BE2C (cell line): ENCODE measurements around the gene CFAP43.

ENCODE experiments used
- DNase-seq: peaks from one replicate; pipeline ENCODE4 v3.0.0-alpha.2; 2020
- H3K27me3 ChIP-seq: fragments of 250-450 bp; sonication (Bioruptor Pico); 2 replicates; pipeline ENCODE4 v1.5.1; 2020; ENCODE audit warnings: mild to moderate bottlenecking
- H3K36me3 ChIP-seq: fragments of 250-450 bp; sonication (Bioruptor Pico); 2 replicates; pipeline ENCODE4 v1.5.1; 2020; ENCODE audit warnings: mild to moderate bottlenecking
- H3K4me1 ChIP-seq: fragments of 250-450 bp; sonication (Bioruptor Pico); 2 replicates; pipeline ENCODE4 v1.5.1; 2020
- H3K4me3 ChIP-seq: 2 replicates; pipeline ENCODE4 v1.5.1; 2011; ENCODE audit warnings: low read depth, low read length
- H3K9me3 ChIP-seq: fragments of 250-450 bp; sonication (Bioruptor Pico); 2 replicates; pipeline ENCODE4 v1.5.1; 2020
- CTCF ChIP-seq: IDR thresholded peaks from 2 replicates; pipeline ENCODE4 v1.5.1; 2012; ENCODE audit warnings: mild to moderate bottlenecking, low read depth, low read length

Gene CFAP43

GRCh38 chr10:104080762-104081161 lies 151.4 kb downstream of the CFAP43 start:
- no peak overlapping the region for H3K4me3 ChIP-seq
- H3K36me3 ChIP-seq, result no peaks in the 10 kb centered on the region
- DNase-seq, result no peak
- peak; percentile 66 for TF ChIP-seq CTCF
- no peaks in the 10 kb centered on the region for H3K4me1 ChIP-seq
- H3K27me3 ChIP-seq, result no peaks in the 10 kb centered on the region
- H3K9me3 ChIP-seq, result no peaks in the 10 kb centered on the region
